Progenitor cell of endocrine pancreas (in vitro differentiated cells): ENCODE measurements around the gene ITGAD. TPM values are rescaled to one million over a fixed set of nuclear protein-coding genes. Genes with fewer than 3 reads are reported as not detected.

Experiments
- DNase-seq: peaks from one replicate; pipeline ENCODE4 v3.0.0; 2021; ENCODE audit warnings: low spot score; ENCODE audit not compliant: unreplicated experiment
- H3K27ac Mint-ChIP-seq: 2 replicates; pipeline ENCODE4 v1.8.0; 2021; ENCODE audit warnings: mild to moderate bottlenecking, moderate library complexity, mixed read lengths
- H3K27me3 Mint-ChIP-seq: 2 replicates; pipeline ENCODE4 v1.8.0; 2021; ENCODE audit warnings: mixed read lengths
- H3K36me3 Mint-ChIP-seq: 2 replicates; pipeline ENCODE4 v1.8.0; 2022; ENCODE audit warnings: mixed read lengths; ENCODE audit not compliant: insufficient read depth
- H3K4me1 Mint-ChIP-seq: 2 replicates; pipeline ENCODE4 v1.8.0; 2021; ENCODE audit warnings: low read depth, mixed read lengths
- H3K4me3 Mint-ChIP-seq: 2 replicates; pipeline ENCODE4 v1.8.0; 2021; ENCODE audit warnings: low read depth, mild to moderate bottlenecking, moderate library complexity, mixed read lengths
- H3K9me3 Mint-ChIP-seq: 2 replicates; pipeline ENCODE4 v1.8.0; 2021; ENCODE audit warnings: low read depth, mixed read lengths
- CTCF ChIP-seq: fragments of 200-600 bp; sonication (generic); IDR thresholded peaks from one replicate; pipeline ENCODE4 v1.5.0; 2021; ENCODE audit warnings: antibody characterized with exemption, mild to moderate bottlenecking; ENCODE audit not compliant: unreplicated experiment
- total RNA-seq: library from RNA; stranded (reverse); gene quantifications from 2 replicates; pipeline ENCODE4 v1.2.1, GENCODE V29; 2021

Gene ITGAD
- total RNA-seq, 1 donor from 2014 or later: not detected

DNA sequence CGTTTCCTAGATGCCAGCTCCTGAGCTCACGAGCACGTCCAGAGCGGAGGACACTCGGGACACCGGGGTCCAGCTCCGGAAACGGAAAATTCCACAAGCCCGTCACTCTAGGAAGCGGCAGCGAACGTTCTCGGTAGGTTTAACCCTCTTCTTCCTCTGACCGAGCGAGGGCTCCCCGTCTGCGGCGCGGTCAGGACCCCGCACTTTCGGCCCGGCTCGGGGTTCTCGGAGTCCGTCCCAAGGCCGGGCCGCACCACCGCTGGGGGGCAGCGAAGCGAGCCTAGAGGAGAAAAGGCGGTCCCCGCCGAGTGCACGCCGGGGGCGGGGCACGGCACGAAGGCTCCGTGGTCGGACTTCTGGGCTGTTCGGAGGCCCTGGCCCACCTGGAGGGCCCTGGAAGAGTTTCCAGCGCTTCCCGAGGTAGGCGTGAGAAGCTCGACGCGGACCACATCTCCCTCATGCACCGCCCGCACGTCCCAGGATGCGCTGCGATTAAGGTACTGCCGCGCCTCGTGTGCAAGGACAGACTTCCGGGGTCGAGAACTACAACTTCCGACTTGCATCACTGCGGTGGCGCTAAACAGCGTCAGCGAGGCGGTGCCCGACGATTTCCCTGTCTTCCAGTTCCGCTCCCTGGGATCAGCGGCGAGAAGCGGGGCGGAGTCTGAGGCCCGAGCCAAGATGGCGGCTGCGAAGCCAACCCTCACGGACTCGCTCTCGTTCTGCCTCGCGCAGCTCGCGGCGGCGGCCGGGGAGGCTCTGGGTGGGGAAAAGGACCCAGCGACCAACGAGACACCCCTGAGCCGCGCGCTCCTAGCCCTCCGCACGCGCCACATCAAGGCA is 65.9 kb downstream of the ITGAD start, which contains the start of gene ARMC5:
TSS of gene ARMC5 (plus strand) at position 658 of the 843 bp plus-strand sequence. CDS start at position 682, 24 bp downstream.
- Mint-ChIP-seq H3K4me3 (peak within 1 kb of the TSS; percentile 88), H3K9me3 (no peaks in the 10 kb centered on the region), H3K27me3 (no peaks in the 10 kb centered on the region), H3K27ac (peak within 1 kb of the TSS; percentile 98), H3K4me1 (peaks cover 15% of the 10 kb centered on the region), H3K36me3 (peaks cover 5% of the 10 kb centered on the region)
- peak; percentile 92 for DNase-seq
- TF ChIP-seq CTCF: peak; percentile 60

- Mint-ChIP-seq H3K27ac (peak overlapping the region; percentile 98), H3K36me3 (peaks cover 7% of the 10 kb centered on the region), H3K9me3 (no peaks in the 10 kb centered on the region), H3K4me1 (peaks cover 15% of the 10 kb centered on the region), H3K4me3 (peak overlapping the region; percentile 88), H3K27me3 (no peaks in the 10 kb centered on the region)
- peak; percentile 100 for DNase-seq
- TF ChIP-seq CTCF: no peak
Observed at GRCh38 chr16:31459687-31460581, 66.8 kb downstream of the ITGAD start.

- peaks cover 13% of the 10 kb centered on the region for H3K4me1 Mint-ChIP-seq
- peaks cover 11% of the 10 kb centered on the region for H3K36me3 Mint-ChIP-seq
- H3K4me3 Mint-ChIP-seq: peak overlapping the region; percentile 88
- DNase-seq: no peak
- peak; percentile 66 for TF ChIP-seq CTCF
- no peaks in the 10 kb centered on the region for H3K9me3 Mint-ChIP-seq
- peak overlapping the region; percentile 97 for H3K27ac Mint-ChIP-seq
- H3K27me3 Mint-ChIP-seq: no peaks in the 10 kb centered on the region
Observed at GRCh38 chr16:31460582-31461002, 67.5 kb downstream of the ITGAD start.

DNA sequence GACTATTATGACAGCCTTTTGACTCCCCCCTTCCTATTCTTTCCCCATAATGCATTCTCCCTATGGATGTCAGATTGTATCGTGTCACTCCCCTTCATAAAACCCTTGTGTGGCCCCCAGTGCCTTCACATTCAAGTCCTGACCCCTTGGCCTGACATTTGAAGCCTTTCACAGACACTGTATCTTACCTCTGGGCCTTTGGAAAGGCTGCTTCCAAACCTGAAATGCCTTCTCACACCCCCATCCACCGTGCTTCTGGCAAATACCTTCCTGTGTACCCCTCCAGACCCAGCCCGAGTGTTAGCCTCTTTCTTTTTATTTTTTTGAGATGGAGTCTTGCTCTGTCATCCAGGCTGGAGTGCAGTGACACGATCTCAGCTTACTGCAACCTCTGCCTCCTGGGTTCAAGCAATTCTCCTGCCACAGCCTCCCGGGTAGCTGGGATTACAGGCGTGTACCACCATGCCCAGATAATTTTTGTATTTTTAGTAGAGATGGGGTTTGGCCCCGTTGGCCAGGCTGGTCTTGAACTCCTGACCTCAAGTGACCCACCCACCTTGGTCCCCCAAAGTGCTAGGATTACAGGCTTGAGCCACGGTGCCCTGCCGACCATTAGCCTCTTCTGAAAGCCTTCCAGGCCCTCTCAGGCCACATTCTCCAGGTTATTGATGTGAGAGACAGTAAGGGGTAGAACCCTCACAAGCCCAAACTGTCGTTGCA is 68.2 kb downstream of the ITGAD start:
- no peak for TF ChIP-seq CTCF
- Mint-ChIP-seq H3K27me3 (no peaks in the 10 kb centered on the region), H3K36me3 (peaks cover 10% of the 10 kb centered on the region), H3K4me1 (peaks cover 9% of the 10 kb centered on the region), H3K27ac (no peak overlapping the region), H3K4me3 (no peak overlapping the region), H3K9me3 (no peaks in the 10 kb centered on the region)
- no peak for DNase-seq
